ENCODE results near the gene MAPK6. TPM values are rescaled to one million over a fixed set of nuclear protein-coding genes. Genes with fewer than 3 reads are reported as not detected.
A peak's percentile ranks its signal among the peaks of the same experiment; 100 is the strongest.

The MAPK6 gene
- total and polyA plus RNA-seq, 10 of the 15 experiments (the other 5 are each of a cell fraction or from before 2014, with no cell fraction given), result 20.6 to 100 (median 52.6) TPM

GRCh38 chr15:52039925-52040781, 21.1 kb downstream of the MAPK6 start:
- RAD21 ChIA-PET (ENCODE audit: unreplicated experiment), result interaction anchor here (0.6 to 1.8 kb wide), 6 partner anchors 15 to 99 kb away, joined by 3 read pairs; no protein-coding TSS in a partner anchor
- no peak overlapping the region for H3K27ac ChIP-seq (ENCODE audit: control insufficient read depth, insufficient read depth)
- 100% methylated on average over 3 of the region's 3 CpGs for WGBS (ENCODE audit: insufficient coverage, insufficient replicate concordance, low lambda C conversion rate, missing lambda C conversion rate)
- no peak overlapping the region for H3K4me3 ChIP-seq
- no peak overlapping the region for H3K4me2 ChIP-seq (ENCODE audit: control insufficient read depth, insufficient read depth)
- peak; percentile 19; the same call in 1 of the 3 replicates for ATAC-seq
- CTCF ChIA-PET, result interaction anchor here (0.6 to 1.9 kb wide), 4 partner anchors 11 to 39 kb away, joined by 3 to 6 read pairs (median 4); no protein-coding TSS in a partner anchor
- TF ChIP-seq BCL3 (IDR thresholded peaks at IDR 0.05; ENCODE audit: borderline replicate concordance, insufficient read depth, low read depth, low read length, poor library complexity, severe bottlenecking) (no peak), TAF1 (IDR thresholded peaks at IDR 0.05; ENCODE audit: borderline replicate concordance, low read depth, low read length) (no peak), IRF4 (IDR thresholded peaks at IDR 0.05; ENCODE audit: low read depth, low read length) (no peak), SREBF1 (IDR thresholded peaks at IDR 0.05; ENCODE audit: low read length) (no peak), NR2C2 (IDR thresholded peaks at IDR 0.05; ENCODE audit: borderline replicate concordance, control insufficient read depth, insufficient read length, low read depth) (no peak), HDAC2 (IDR thresholded peaks at IDR 0.05) (no peak), GATAD2B (conservative IDR thresholded peaks at IDR 0.05; ENCODE audit: low read depth) (no peak), HDGF (IDR thresholded peaks at IDR 0.05) (no peak), E4F1 (IDR thresholded peaks at IDR 0.05; ENCODE audit: borderline replicate concordance, partially characterized antibody) (no peak), YY1 (IDR thresholded peaks at IDR 0.05; ENCODE audit: low read depth, low read length) (no peak), PKNOX1 (IDR thresholded peaks at IDR 0.05) (no peak), RFX5 (IDR thresholded peaks at IDR 0.05; ENCODE audit: low read depth, low read length) (no peak), GABPA (IDR thresholded peaks at IDR 0.05; ENCODE audit: low read depth) (no peak), ZNF274 (IDR thresholded peaks at IDR 0.05; ENCODE audit: insufficient read depth, insufficient read length) (no peak)
- H3K36me3 ChIP-seq (ENCODE audit: control insufficient read depth in 2 of 2, insufficient read depth in 2 of 2, low read length in 1 of 2), result peaks cover 0 to 4% of the 10 kb centered on the region in 2 experiments; a peak in 1 of 4 replicates
- SMC1A ChIA-PET (ENCODE audit: uncharacterized antibody, unreplicated experiment), result interaction anchor here (0.7 to 3.7 kb wide), 6 partner anchors 11 to 98 kb away, joined by 3 to 18 read pairs (median 6); no protein-coding TSS in a partner anchor
- H3K9ac ChIP-seq (ENCODE audit: control insufficient read depth, insufficient read depth, low read length), result no peak overlapping the region
- peaks cover 94% of the 10 kb centered on the region for H3K79me2 ChIP-seq (ENCODE audit: control insufficient read depth, insufficient read depth, low read length)
- intact Hi-C loops (cut with micrococcal nuclease; ENCODE audit: unreplicated experiment), result no loop called here
- no peak for DNase-seq (ENCODE audit: low read depth, low spot score)
- POLR2A ChIA-PET, result interaction anchor here (0.9 to 1.4 kb wide), 6 partner anchors 10 to 37 kb away, joined by 3 to 11 read pairs (median 4); no protein-coding TSS in a partner anchor
- BruUV-seq (replicated peaks), result no TSS peak
- in situ Hi-C loops (cut with MboI), result no loop called here
- no peaks in the 10 kb centered on the region for H3K9me3 ChIP-seq (replicated peaks; ENCODE audit: control insufficient read depth, insufficient read depth, low read length)
- peaks cover 7% of the 10 kb centered on the region; the same call in 1 of the 2 replicates for H4K20me1 ChIP-seq (ENCODE audit: control insufficient read depth, insufficient read depth)
- no peak overlapping the region for H2AFZ ChIP-seq (ENCODE audit: control insufficient read depth, low read depth, low read length)
- FAIRE-seq, result no peak
- peaks cover 10% of the 10 kb centered on the region; the same call in 1 of the 2 replicates for H3K4me1 ChIP-seq (ENCODE audit: control insufficient read depth, insufficient read depth, low read length)
- no peaks in the 10 kb centered on the region for H3K27me3 ChIP-seq (replicated peaks in 1 of 2; ENCODE audit: control insufficient read depth in 2 of 2, insufficient read depth in 2 of 2, low read length in 1 of 2)

All from GM12878 (cell line).